Body of pancreas (tissue), 4 donors: Measurements from ENCODE around the gene SLC26A11. TPM values are rescaled to one million over a fixed set of nuclear protein-coding genes. Genes with fewer than 3 reads are reported as not detected.

Source experiments
- ATAC-seq: fragments of 150-250 bp; one replicate; pipeline ENCODE4 v1.9.1; 2016
- DNase-seq, 4 donors: peaks; one replicate each; pipeline ENCODE4 v3.0.0-alpha.2; 2019
- H3K27ac ChIP-seq, 4 donors: fragments of 200-600 bp; sonication (generic); 1 replicate in 3 of 4; 2 replicates in 1 of 4; pipeline versions ENCODE4 v1.5.1 to v1.6.1; 2016 to 2019; ENCODE audit warnings: mild to moderate bottlenecking in 1 of 4, mixed read lengths in 1 of 4, moderate library complexity in 1 of 4
- H3K27me3 ChIP-seq, 2 donors: fragments of 200-600 bp; sonication (generic); one replicate each; pipeline ENCODE4 v1.6.0; 2016; ENCODE audit warnings: mild to moderate bottlenecking in 1 of 2
- H3K36me3 ChIP-seq, 2 donors: fragments of 200-600 bp; sonication (generic); replicated peaks in 1 of 2; 2 replicates each; pipeline ENCODE4 v1.5.1; 2016; ENCODE audit warnings: low read depth in 2 of 2; ENCODE audit not compliant: insufficient read depth in 1 of 2
- H3K4me1 ChIP-seq: fragments of 200-600 bp; sonication (generic); one replicate; pipeline ENCODE4 v1.6.0; 2016
- H3K4me3 ChIP-seq, 2 donors: fragments of 200-600 bp; sonication (generic); 1 replicate in 1 of 2; 2 replicates in 1 of 2; pipeline ENCODE4 v1.5.1; 2016 to 2019
- H3K9me3 ChIP-seq, 3 donors: fragments of 200-600 bp; sonication (generic); 1 replicate in 2 of 3; 2 replicates in 1 of 3; pipeline ENCODE4 v1.5.1; 2016
- CTCF ChIP-seq, 7 experiments: fragments of 450-650 bp in 4 of 7; fragments of 200-600 bp in 3 of 7; sonication (generic) in 3 of 7; IDR thresholded peaks; one replicate each; pipeline ENCODE4 v1.5.1; 2016 to 2019; ENCODE audit warnings: antibody characterized with exemption in 7 of 7
- POLR2A ChIP-seq, 3 donors: fragments of 450-650 bp; IDR thresholded peaks; one replicate each; pipeline ENCODE4 v1.6.1; 2016; ENCODE audit warnings: antibody characterized with exemption in 3 of 3, mild to moderate bottlenecking in 2 of 3
- WGBS, 2 donors: methylation state at CpG; one replicate each; pipeline ENCODE4 v1.1.5; 2017; 5-methylcytosine and 5-hydroxymethylcytosine counted together
- intact Hi-C: fragments of 100-400 bp; cut with DNase I; formaldehyde crosslinking; loops from one replicate; pipeline ENCODE4 v1.15.1; 2023
- total RNA-seq, 2 donors: library from RNA; depleted of rRNA; stranded (reverse); fragments of >200 nt; gene quantifications; one replicate each; pipeline ENCODE4 v1.1.0, GENCODE V29; 2016

Gene SLC26A11
- total RNA-seq, 2 donors from 2014 or later = 7.5 to 11.5 TPM

GRCh38 chr17:80228477-80228876 is 8.2 kb downstream of the SLC26A11 start:
- peaks cover 0 to 3% (median 0%) of the 10 kb centered on the region in 3 donors for H3K9me3 ChIP-seq
- WGBS, 2 donors = 88 to 94% methylated on average over 14 of the region's 14 CpGs
- intact Hi-C loops = no loop called here
- H3K27ac ChIP-seq = no peak overlapping the region
- H3K36me3 ChIP-seq = peaks cover 0 to 3% of the 10 kb centered on the region in 2 donors
- ATAC-seq = no peak
- H3K4me1 ChIP-seq = no peaks in the 10 kb centered on the region
- no peak overlapping the region for H3K4me3 ChIP-seq
- TF ChIP-seq POLR2A (IDR thresholded peaks at IDR 0.05) (no peak), CTCF (IDR thresholded peaks at IDR 0.05) (no peak)
- H3K27me3 ChIP-seq = no peaks in the 10 kb centered on the region
- DNase-seq = no peak

- Histone ChIP-seq H3K9me3 (peaks cover 0 to 4% (median 0%) of the 10 kb centered on the region in 3 donors), H3K4me1 (no peaks in the 10 kb centered on the region), H3K27me3 (no peaks in the 10 kb centered on the region), H3K27ac (no peak overlapping the region), H3K4me3 (no peak overlapping the region), H3K36me3 (peaks cover 0 to 3% of the 10 kb centered on the region in 2 donors)
- intact Hi-C loops = no loop called here
- no peak for DNase-seq
- 82 to 89% methylated on average over 2 to 4 of the region's 4 CpGs for WGBS, 2 donors
- no peak for ATAC-seq
- TF ChIP-seq CTCF (IDR thresholded peaks at IDR 0.05) (no peak), POLR2A (IDR thresholded peaks at IDR 0.05) (no peak)
These were observed 8.8 kb downstream of the SLC26A11 start for GRCh38 chr17:80229011-80229410.

- Histone ChIP-seq H3K4me3 (no peak overlapping the region), H3K4me1 (no peaks in the 10 kb centered on the region), H3K27me3 (no peaks in the 10 kb centered on the region), H3K27ac (no peak overlapping the region), H3K9me3 (peaks cover 0 to 4% (median 0%) of the 10 kb centered on the region in 3 donors), H3K36me3 (peaks cover 0 to 3% of the 10 kb centered on the region in 2 donors)
- intact Hi-C loops = no loop called here
- DNase-seq (no peak), ATAC-seq (no peak)
- TF ChIP-seq POLR2A (IDR thresholded peaks at IDR 0.05) = no peak
- 90 to 94% methylated on average over 1 of the region's 1 CpG for WGBS, 2 donors
These were observed 12.2 kb downstream of the SLC26A11 start for GRCh38 chr17:80232438-80232837.

- 94 to 96% methylated on average over 3 of the region's 3 CpGs for WGBS, 2 donors
- intact Hi-C loops = no loop called here
- ATAC-seq (no peak), DNase-seq (no peak)
- H3K9me3 ChIP-seq = peaks cover 0 to 4% (median 0%) of the 10 kb centered on the region in 3 donors
- no peak overlapping the region for H3K4me3 ChIP-seq
- no peak overlapping the region for H3K27ac ChIP-seq
- H3K4me1 ChIP-seq = no peaks in the 10 kb centered on the region
- TF ChIP-seq CTCF (IDR thresholded peaks at IDR 0.05) = no peak
- no peak for TF ChIP-seq POLR2A (IDR thresholded peaks at IDR 0.05)
- H3K27me3 ChIP-seq = no peaks in the 10 kb centered on the region
- H3K36me3 ChIP-seq = peaks cover 0 to 7% of the 10 kb centered on the region in 2 donors
These were observed 13.0 kb downstream of the SLC26A11 start for GRCh38 chr17:80233202-80233601.

GRCh38 chr17:80236911-80237310 is 16.7 kb downstream of the SLC26A11 start:
- intact Hi-C loops = no loop called here
- Histone ChIP-seq H3K9me3 (peaks cover 0 to 4% (median 0%) of the 10 kb centered on the region in 3 donors), H3K4me3 (no peak overlapping the region), H3K4me1 (no peaks in the 10 kb centered on the region), H3K27me3 (no peaks in the 10 kb centered on the region), H3K36me3 (peaks cover 0 to 9% of the 10 kb centered on the region in 2 donors), H3K27ac (no peak overlapping the region)
- no peak for TF ChIP-seq POLR2A (IDR thresholded peaks at IDR 0.05)
- no peak for TF ChIP-seq CTCF (IDR thresholded peaks at IDR 0.05)
- DNase-seq (no peak), ATAC-seq (no peak)
- WGBS, 2 donors = 84 to 90% methylated on average over 2 to 17 of the region's 17 CpGs
